Brain pericyte (primary cell): ENCODE results near the gene C1orf115.
"Not testable (repeated sequence)": the region's sequence is repeated elsewhere in the genome, so short reads cannot be mapped to it uniquely, and the experiment has no call there.

Source experiments
- DNase-seq: peaks from one replicate; pipeline ENCODE4 v3.0.0-alpha.2; 2012; ENCODE audit warnings: low read depth, low spot score

C1orf115 gene

GRCh38 chr1:220694866-220695382 lies 4.8 kb downstream of the C1orf115 start:
- DNase-seq = no peak

DNA sequence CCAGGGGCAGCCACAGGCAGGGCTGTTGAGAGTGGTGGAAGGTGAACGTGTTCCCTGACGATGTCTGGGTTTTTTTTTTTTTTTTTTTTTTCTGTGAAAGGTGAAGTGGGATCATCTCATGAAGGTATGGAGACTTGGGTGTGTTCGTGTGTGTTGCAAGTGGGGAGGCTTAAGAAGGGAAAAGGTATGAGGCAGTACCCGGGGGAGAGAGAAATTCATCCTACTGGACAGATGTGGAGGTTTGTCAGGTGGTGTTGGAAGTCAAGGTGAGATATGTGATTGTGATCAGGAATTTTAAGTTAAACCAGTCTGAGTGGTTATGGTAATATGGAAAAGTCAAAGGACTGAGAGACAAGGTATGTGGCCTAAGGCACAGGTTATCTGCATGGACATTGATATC lies 5.3 kb downstream of the C1orf115 start:
- no peak for DNase-seq

DNA sequence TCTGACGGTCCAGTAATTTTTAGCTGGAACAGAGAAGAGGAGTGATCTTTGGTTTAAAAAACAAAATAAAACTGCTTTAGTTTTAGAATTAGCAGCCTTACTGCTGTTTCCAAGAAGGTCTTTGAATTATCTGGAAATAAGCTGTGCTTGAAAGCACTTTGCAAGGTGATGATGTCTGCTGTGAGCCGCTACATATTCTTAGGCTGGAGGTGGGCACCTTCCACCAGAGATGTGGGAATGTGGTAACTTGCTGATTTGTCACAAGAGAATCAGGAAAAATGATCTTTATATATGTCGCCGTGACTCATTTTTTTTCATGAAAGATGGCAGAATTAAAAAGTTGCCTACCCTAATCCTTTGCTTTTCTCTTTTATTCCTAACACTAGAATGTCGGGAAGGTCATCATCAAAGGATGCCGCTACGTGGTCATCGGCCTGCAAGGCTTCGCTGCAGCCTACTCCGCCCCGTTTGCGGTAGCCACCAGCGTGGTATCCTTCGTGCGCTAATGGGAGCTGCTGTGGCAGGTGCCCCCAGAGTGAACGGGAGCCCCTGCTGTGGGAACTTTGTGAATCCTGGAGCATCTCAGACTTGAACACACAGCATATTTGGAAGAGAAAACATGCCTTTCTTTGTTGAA lies 6.2 kb downstream of the C1orf115 start:
- no peak for DNase-seq

- DNase-seq = no peak
Measured at GRCh38 chr1:220696863-220697231, 6.7 kb downstream of the C1orf115 start.

DNA sequence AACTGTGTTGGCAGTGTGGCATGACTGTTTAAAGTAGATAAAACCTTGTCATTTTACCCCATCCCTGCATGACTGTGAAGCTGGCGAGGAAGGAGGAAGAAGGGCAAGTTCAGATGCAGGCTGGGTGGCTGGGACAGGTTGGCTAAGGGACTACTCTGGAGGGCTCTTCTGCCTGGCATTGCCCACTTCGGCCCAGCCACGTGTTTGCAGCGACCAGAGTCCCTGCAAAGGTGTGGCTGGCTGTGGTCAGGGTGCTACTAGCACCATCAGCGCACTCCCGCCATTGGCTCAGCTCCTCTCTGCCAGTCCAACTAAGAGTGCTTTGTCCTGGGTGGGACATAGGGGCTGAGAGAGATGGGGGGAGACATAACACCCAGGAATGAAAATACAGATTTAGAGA lies 7.2 kb downstream of the C1orf115 start:
- no peak for DNase-seq

DNA sequence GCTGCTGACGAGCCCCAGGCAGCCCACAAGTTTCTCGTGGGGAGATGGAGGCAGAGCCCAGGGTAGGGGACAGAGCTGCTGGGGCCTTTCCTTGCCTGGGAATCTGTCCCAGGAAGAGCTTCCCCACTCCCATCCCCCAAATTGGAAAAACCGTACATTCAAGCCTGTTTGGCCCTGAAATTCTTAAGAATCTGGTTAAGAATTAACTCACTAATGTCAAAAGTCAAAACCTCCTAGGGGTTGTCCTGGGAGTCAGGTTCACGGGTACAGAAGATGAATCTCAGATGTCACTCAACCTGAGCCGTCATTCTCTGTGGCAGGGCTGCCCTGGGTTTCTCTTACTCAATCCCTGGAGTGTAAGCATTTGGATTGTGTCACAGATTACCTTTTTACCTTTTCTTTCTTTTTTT lies 8.4 kb downstream of the C1orf115 start:
- DNase-seq = no peak

- no peak for DNase-seq
Measured at GRCh38 chr1:220699044-220699443, 8.9 kb downstream of the C1orf115 start.

GRCh38 chr1:220700556-220701179 lies 10.5 kb downstream of the C1orf115 start:
- DNase-seq = no peak

- no peak for DNase-seq
Measured at GRCh38 chr1:220701974-220702373, 11.8 kb downstream of the C1orf115 start.

DNA sequence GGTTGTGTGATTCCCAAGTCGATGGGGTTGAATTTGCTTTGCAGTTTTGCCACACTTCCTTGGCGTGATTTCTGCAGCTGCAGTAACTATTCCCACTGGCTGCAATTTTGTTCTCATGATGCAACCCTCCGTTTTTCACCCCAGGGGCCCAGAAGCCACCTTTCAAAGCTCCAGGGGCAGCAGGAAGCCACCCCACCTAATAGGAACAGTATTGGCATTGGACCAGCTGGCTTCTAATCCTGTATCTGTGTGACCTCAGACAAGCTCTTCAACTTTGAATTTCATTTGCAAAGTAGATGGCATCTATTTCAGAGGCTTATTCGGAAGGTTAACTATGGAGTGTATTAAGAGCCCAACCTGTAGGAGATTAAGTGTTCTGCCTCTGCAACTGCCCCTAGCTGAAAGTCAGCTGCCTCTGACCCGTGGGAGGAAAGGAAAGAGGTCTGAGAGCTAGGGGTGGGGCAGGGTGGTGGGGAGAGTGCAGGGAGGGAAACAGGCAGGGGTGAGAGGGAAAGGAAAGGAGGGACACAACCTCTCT lies 12.6 kb downstream of the C1orf115 start:
- no peak for DNase-seq

DNA sequence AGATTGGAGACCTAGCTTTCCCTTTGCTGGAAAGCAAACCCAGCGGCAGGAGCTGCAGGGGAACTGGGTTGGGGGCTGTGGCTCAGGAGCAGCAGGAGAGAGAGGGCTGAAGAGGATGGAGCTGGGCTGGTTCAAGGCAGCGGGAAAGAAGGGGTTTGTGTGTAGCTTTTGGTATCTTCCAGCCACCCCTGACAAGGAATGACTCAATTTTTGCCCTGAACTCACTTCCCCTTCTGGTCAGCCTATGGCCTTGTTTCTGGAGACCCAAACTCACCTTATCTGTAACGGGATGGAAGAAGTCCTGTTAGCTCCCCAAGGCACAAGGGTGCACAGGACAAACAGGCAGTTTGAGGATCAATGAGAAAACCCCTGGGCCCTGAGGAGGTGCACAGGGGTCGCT lies 13.1 kb downstream of the C1orf115 start:
- DNase-seq = no peak

GRCh38 chr1:220705782-220706181 lies 15.6 kb downstream of the C1orf115 start:
- DNase-seq = no peak

DNA sequence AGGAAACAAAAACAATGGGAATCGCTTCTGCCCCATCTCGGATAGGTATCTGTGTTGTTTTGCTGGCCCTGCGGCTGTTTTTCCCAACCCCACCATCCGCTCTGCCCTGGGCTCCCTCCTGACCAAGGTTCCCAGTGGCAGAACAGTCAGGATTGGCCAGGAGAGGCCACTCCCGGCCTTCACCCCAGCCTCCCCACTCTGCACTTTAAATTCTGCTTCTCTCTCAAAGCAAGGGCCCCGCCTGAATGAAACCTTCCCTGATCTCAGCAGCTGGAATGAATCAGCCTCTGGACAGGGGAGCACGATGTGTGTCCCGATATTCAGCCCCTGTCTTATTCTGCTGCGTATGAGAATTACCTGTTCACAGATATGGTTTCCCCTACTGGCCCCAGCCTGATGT lies 16.3 kb downstream of the C1orf115 start:
- DNase-seq = no peak

GRCh38 chr1:220707160-220707559 lies 17.0 kb downstream of the C1orf115 start:
- DNase-seq = no peak

GRCh38 chr1:220708244-220708643 lies 18.1 kb downstream of the C1orf115 start:
- DNase-seq = no peak

- DNase-seq = no peak
Measured at GRCh38 chr1:220708936-220709801, 19.0 kb downstream of the C1orf115 start.

DNA sequence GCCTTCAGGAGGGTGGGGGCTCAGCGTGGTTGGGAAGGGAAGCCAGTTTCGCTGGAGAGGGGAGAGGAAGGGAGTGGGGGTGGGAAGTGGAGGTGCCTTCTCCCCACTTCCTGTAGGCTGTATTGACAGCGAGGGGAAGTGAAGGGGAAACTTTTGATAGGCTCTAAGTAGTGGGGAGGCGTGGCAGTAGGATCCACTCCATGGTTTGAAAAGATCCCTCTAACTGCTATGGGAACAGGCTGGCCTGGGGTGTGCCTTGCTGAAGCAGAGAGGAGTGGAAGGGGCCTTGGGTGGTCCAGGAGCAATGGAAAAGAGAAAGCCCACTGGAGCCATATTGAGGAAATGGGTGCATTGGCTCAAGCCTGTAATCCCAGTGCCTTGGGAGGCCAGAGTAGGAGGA lies 20.2 kb downstream of the C1orf115 start:
- DNase-seq = no peak

- no peak for DNase-seq
Measured at GRCh38 chr1:220711056-220711809, 21.1 kb downstream of the C1orf115 start.

DNA sequence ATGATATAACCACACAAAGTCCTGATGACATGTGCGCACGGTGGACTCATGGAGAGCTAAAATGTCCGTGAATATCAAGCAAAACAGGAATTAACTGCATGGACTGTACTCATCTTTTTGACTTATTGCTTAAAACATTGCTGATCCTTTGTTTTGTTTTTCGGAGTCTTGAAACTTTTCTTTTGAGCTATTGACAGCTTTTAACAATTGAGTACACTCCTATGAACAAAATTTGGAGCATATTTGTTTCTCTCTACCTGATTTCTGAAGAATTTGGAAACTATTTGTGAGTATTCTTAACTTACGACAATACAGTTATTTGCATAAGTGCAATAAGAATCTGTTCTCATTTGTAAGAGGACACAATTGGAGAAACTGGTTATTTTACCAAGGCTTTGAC lies 25.8 kb downstream of the C1orf115 start:
- DNase-seq = not testable (repeated sequence)

- no peak for DNase-seq
Measured at GRCh38 chr1:220717800-220718640, 27.9 kb downstream of the C1orf115 start.

GRCh38 chr1:220721266-220721665 lies 31.1 kb downstream of the C1orf115 start:
- DNase-seq = not testable (repeated sequence)
